ENCODE measurements around the gene PTF1A.
"Not testable (repeated sequence)": the region's sequence is repeated elsewhere in the genome, so short reads cannot be mapped to it uniquely, and the experiment has no call there.

PTF1A gene

DNA sequence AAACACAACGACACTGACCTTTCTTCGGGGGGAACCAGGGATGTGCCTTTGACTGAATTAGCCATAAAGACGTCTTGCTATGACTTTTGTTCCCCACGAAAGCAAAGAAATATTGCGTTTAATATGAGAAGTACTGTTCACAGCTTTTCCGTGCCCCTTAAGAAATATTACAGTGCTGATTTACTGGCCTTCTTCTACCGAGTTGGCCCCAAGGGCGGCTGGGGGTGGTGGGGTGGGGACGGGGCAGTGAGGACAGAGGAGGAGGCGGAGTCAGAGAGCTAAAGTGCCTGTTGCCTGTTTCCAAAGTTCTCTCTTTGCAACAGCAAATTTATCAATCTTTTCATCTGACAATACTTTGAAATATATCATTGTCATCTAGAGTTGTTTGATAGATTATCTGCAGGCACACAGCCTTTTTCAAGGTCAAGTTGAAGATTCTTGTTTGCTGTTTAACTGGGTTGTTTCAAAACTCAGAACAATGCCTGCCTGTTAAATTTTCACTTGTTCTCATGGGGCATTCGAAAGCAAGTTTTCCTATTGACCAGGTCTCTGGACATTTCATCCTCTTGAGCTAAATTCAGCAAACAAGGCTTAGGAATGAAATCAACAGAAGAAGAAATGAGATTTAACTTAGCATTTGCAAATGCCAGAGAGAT, 9.0 kb downstream of the PTF1A start:
- in situ Hi-C loops (cut with HindIII; ENCODE audit: low pct_unique_long_range_greater_than_20kb, low sequenced_read_pairs), result no loop called here

DNA sequence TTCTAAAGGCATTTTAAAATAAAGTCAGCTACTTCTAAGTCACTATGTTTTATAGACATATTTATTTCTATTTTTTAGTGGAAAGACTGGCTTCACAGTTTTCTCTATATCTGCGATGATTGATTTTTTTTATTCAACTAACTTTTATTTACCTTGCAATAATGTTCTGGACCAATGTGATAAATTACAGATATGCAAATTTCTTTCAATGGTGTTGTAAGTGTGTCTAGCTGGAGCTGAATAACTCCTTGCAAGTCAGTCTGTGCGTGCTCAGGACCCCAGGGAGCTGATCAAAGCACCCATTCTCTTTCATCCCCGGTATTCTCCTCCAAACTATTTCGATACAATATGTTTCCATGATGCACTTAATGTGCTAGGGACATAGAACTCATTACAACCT, 9.7 kb downstream of the PTF1A start:
- no peak for TF ChIP-seq JUND (IDR thresholded peaks at IDR 0.05; ENCODE audit: low read depth)
- in situ Hi-C loops (cut with HindIII; ENCODE audit: low pct_unique_long_range_greater_than_20kb, low sequenced_read_pairs), result no loop called here
- no peak for DNase-seq (ENCODE audit: low read depth in 1 of 2, low spot score in 1 of 2)

More for the DNA sequence above, 9.0 kb downstream of the PTF1A start:
- no peak for DNase-seq (ENCODE audit: low read depth in 1 of 2, low spot score in 1 of 2)
- no peak for TF ChIP-seq JUND (IDR thresholded peaks at IDR 0.05; ENCODE audit: low read depth)

DNA sequence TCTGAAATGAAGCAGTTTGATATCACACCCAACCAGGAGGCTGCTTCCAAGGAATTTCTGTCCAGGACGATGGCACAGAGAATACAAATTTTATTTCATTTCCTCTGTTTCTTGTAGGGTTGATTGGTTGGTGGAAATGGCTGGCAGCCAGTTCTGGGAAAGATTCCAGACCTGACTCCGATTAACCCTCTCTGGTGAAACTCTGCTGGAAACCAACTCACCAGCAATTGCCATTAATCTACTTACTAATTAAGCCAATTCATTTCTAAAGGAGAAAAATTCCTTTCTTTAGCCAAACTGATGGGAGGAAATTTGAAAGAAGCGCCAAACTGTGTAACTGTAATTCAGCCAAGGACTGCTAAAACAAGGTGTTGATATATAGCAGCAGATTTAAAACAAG, 10.7 kb downstream of the PTF1A start:
- in situ Hi-C loops (cut with HindIII; ENCODE audit: low pct_unique_long_range_greater_than_20kb, low sequenced_read_pairs), result no loop called here
- no peak for DNase-seq (ENCODE audit: low read depth in 1 of 2, low spot score in 1 of 2)
- TF ChIP-seq JUND (IDR thresholded peaks at IDR 0.05; ENCODE audit: low read depth), result no peak

DNA sequence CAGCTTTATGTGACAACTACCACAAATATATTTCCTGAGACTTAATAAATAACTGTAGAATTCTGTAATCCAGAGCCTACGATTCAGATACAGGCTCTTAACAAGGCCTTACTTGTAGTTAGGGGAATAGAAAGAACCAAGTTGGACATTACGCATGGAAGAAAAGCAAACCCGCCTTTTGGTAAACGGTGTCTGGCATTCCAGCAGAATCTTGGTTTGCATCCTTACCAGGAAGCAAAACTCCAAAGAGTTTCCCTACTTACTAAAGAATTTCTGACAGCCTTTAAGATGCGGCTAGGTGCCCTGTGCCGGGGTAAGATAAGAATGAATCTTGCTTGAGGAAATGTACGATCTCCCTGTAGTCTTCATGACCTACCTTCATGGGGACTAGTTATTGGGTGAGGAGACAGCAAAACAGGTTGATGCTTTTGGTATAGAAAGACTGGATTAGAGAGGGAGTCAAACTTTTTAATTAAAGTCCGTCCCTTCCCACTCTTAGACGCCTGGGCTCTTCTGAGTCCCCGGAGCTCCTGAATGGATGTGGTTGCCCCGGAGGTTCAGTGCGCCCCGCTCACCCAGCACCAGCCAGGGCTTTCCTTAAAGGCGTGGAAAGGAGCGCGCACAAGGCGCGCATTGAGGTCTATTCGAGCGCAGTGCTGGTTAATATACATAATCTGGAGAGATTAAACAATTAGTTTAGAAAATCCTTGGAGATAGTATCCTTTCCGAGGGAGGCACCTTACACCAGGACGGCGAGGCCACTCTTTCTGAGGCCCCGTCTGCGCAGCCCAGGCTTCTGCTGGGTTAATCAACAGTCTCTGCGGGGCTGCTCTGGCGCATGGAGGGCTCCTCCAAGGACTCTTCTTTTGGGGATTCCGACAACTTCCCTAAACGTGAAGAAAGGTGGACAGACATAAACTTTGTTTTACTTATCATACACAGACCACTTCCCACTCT, 11.5 kb downstream of the PTF1A start:
- in situ Hi-C loops (cut with HindIII; ENCODE audit: low pct_unique_long_range_greater_than_20kb, low sequenced_read_pairs), result no loop called here
- no peak for DNase-seq (ENCODE audit: low read depth in 1 of 2, low spot score in 1 of 2)
- TF ChIP-seq JUND (IDR thresholded peaks at IDR 0.05; ENCODE audit: low read depth), result no peak

DNA sequence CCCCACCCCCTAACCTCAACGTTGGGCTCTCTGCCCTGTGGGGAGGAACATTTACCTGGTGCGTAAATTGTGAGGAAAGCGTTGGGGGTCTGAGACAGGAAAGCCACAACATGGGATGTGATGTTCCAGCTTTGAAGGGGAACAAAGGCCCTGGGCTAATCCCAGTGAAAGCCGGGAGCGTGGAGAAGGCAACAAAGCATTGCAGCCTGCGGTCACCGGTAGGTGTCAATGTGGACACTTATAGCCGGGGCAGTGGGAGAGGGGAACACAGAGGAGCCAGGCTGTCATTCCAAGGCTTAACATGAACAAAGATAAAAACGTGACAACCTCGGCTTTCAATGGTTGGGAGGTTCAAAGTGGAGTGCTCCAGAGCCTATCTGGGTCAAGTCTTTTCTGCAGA, 12.7 kb downstream of the PTF1A start:
- in situ Hi-C loops (cut with HindIII; ENCODE audit: low pct_unique_long_range_greater_than_20kb, low sequenced_read_pairs), result no loop called here
- no peak for DNase-seq (ENCODE audit: low read depth in 1 of 2, low spot score in 1 of 2)
- TF ChIP-seq JUND (IDR thresholded peaks at IDR 0.05; ENCODE audit: low read depth), result no peak

DNA sequence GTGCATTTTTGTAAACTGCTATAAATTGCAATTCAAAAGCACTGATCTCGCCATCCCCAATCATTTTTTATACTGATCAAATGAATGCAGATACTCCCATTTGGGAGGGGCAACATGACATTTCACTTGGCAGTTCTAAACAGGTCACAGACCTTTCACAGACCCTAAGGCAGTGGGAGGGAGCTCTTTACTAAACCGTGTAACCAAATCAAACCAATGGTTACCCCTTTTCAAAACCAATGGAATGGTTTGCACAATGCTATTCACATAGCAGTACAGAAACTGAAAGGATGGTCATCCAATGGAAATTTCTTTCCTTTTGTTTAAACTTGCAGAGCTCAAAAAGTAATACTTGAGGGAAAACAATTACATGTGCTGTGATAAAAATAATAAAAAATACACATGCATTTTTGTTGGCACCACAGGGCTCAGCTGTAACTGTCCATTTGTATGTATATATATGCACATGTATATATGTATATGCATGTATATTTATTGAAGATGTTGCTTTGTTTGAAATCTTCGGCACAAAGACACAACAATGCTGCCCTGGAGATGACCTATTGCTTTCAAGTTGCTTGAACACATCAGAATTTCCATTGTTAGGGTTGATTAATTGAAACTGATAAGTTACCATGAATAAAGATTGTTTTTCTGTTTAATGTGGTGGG, 14.0 kb downstream of the PTF1A start:
- TF ChIP-seq JUND (IDR thresholded peaks at IDR 0.05; ENCODE audit: low read depth), result no peak
- in situ Hi-C loops (cut with HindIII; ENCODE audit: low pct_unique_long_range_greater_than_20kb, low sequenced_read_pairs), result no loop called here
- no peak for DNase-seq (ENCODE audit: low read depth in 1 of 2, low spot score in 1 of 2)

DNA sequence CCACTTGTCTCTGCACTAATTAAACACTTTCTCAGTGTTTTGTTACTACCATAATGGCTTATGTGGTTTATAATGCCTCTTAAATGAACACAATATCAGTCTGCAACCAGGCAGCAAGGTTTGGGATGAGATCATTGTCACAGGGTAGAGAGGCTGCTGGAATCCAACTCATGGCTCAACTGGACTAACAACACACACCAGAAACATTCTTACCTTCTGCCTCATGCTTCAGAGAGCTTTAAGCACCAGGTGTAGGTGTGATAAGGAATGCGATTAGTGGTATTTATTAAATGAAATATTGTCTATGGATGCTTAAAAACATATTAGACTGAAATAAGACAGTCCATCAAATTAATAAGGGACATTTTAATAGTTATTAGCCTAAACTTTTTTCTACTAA, 25.4 kb downstream of the PTF1A start:
- peak in 1 of 2 experiments; percentile 1 for DNase-seq (ENCODE audit: low read depth in 1 of 2, low spot score in 1 of 2)
- in situ Hi-C loops (cut with HindIII; ENCODE audit: low pct_unique_long_range_greater_than_20kb, low sequenced_read_pairs), result no loop called here
- no peak for TF ChIP-seq JUND (IDR thresholded peaks at IDR 0.05; ENCODE audit: low read depth)

DNA sequence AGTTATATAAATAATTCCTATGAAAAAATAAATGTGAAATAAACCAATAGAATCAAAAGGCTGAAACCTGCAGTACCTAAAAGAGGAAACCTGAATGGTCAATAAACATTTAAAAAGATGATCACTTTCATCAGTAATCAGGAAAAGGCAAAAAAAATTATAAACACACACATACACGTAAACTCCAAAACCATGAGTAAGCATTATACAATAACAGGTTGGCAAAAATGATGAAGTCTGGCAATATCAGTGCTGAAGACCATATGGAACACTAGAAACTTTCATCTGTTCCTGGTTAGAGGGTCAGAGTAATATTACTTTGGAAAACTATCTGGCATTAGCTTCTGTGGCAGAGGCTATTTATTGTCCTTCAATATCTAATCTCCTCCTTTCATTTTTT, 38.5 kb downstream of the PTF1A start:
- in situ Hi-C loops (cut with HindIII; ENCODE audit: low pct_unique_long_range_greater_than_20kb, low sequenced_read_pairs), result no loop called here
- no peak for TF ChIP-seq JUND (IDR thresholded peaks at IDR 0.05; ENCODE audit: low read depth)
- DNase-seq (ENCODE audit: low read depth in 1 of 2, low spot score in 1 of 2), result no peak

DNA sequence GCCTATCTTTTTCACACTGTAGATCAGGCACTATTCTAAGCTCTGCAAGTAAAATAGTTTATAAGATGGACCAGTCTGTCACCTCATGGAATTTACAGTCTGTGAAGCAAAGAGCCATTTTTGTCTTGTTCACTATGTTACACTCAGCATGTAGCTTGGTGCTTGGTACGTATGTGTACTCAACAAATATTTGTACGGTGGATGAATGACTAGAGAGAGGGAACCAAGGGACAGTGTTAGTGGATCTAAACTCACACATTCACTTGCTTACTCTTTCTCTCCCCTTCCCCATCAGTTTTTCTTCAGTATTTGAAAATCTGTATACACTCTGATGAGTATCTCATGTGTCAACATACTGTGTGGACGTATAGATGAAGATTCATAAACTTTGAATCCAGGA, 45.9 kb downstream of the PTF1A start:
- in situ Hi-C loops (cut with HindIII; ENCODE audit: low pct_unique_long_range_greater_than_20kb, low sequenced_read_pairs), result no loop called here
- peak in 1 of 2 experiments; percentile 13 for DNase-seq (ENCODE audit: low read depth in 1 of 2, low spot score in 1 of 2)
- TF ChIP-seq JUND (IDR thresholded peaks at IDR 0.05; ENCODE audit: low read depth), result no peak

DNA sequence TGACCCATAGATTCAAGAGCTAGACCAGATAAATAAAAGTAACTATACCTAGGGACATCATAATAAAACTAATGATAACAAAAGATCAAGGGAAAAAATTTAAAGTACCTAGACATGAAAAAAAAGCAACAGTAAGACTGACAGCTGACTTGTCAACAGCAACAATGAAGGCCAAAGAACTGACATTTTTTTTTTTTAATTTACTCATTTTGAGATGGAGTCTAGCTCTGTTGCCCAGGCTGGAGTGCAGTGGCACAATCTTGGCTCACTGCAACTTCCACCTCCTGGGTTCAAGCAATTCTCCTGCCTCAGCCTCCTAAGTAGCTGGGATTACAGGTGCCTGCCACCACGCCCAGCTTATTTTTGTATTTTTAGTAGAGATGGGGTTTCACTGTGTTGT, 49.7 kb downstream of the PTF1A start:
- DNase-seq (ENCODE audit: low read depth in 1 of 2, low spot score in 1 of 2); in situ Hi-C loops (cut with HindIII; ENCODE audit: low pct_unique_long_range_greater_than_20kb, low sequenced_read_pairs): not testable (repeated sequence)

All from T47D (cell line).